ENCODE measurements around the gene ADGRV1. TPM values are rescaled to one million over a fixed set of nuclear protein-coding genes. Genes with fewer than 3 reads are reported as not detected.
"Not testable (repeated sequence)": the region's sequence is repeated elsewhere in the genome, so short reads cannot be mapped to it uniquely, and the experiment has no call there.

Gene ADGRV1
- total RNA-seq, 4 donors from 2014 or later = 0.25 to 0.60 (median 0.56) TPM; not detected in 1

DNA sequence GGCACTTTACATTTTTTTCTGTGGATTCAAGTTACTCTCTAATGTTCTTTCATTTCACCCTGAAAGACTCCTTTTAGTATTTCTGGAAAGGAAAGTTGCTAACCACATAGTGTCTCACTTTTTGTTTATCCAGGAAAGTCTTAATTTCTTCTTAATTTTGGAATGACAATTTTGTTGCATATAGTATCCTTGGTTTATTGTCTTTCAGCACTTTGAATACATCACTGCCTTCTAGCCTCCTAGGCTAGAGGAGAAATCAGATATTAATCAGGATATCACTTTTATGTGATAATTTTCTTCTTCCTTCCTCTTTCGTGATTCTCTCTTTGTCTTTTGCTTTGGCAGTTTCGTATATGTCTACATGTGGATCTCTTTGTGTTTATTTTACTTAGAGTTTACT lies 11.4 kb downstream of the ADGRV1 start:
- DNase-seq (ENCODE audit: low spot score) (no peak), ATAC-seq (ENCODE audit: low FRiP score) (no peak)
- TF ChIP-seq, protein P1, sequence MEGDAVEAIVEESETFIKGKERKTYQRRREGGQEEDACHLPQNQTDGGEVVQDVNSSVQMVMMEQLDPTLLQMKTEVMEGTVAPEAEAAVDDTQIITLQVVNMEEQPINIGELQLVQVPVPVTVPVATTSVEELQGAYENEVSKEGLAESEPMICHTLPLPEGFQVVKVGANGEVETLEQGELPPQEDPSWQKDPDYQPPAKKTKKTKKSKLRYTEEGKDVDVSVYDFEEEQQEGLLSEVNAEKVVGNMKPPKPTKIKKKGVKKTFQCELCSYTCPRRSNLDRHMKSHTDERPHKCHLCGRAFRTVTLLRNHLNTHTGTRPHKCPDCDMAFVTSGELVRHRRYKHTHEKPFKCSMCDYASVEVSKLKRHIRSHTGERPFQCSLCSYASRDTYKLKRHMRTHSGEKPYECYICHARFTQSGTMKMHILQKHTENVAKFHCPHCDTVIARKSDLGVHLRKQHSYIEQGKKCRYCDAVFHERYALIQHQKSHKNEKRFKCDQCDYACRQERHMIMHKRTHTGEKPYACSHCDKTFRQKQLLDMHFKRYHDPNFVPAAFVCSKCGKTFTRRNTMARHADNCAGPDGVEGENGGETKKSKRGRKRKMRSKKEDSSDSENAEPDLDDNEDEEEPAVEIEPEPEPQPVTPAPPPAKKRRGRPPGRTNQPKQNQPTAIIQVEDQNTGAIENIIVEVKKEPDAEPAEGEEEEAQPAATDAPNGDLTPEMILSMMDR (IDR thresholded peaks at IDR 0.05) = no peak

DNA sequence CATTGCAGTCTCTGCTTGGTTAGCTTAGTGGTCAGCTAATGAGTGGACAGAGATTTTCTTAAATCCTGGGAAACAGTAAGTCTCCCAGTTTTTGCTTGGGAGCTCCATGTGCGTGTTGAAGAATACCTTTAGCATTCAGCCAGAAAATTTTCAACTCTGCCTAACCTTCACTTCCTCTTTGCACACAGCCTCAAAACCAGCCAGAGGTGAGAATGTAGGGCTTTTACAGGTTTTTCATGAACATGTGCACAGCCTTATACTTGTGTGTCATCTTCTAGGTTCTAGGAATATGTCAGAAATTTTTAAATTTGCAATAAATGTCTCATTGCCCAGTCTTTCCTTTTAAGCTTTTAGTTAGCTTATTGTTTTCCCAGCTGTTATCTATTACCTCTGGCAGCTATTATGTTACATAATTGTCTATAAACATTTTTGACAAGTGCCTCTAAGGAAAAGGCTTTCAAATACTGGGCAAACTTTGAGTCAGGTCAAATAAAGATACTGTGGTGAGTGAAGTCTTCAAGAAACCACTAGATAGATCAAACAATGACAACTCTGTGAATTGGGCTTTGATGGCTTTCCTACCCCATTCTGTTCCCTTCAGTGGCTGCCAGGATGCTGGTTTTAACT lies 12.7 kb downstream of the ADGRV1 start:
- ATAC-seq (ENCODE audit: low FRiP score) = no peak
- TF ChIP-seq, protein P1 (IDR thresholded peaks at IDR 0.05) = no peak

DNA sequence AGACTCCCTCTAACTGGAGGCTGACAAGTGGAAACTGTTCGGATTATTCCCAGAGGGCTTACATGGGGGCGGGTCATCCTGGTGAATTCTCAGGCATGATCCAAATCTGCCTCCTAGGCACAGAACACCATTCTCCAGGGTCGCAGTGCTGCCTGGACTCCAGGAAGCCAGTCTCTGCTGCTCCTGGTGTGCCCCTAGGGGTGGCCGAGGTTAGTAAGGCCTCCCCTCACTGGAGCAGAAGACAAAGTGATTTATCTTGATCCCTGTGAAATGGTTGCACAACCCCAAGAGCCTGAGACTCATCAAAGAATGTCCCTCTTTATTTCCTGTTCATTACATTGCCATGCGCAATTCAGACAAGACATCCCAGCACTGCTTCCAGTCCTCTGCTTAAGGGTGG lies 17.1 kb downstream of the ADGRV1 start:
- no peak for DNase-seq (ENCODE audit: low spot score)
- TF ChIP-seq, protein P1 (IDR thresholded peaks at IDR 0.05) = no peak
- no peak for ATAC-seq (ENCODE audit: low FRiP score)

More for the DNA sequence above, 12.7 kb downstream of the ADGRV1 start:
- no peak for DNase-seq (ENCODE audit: low spot score)

DNA sequence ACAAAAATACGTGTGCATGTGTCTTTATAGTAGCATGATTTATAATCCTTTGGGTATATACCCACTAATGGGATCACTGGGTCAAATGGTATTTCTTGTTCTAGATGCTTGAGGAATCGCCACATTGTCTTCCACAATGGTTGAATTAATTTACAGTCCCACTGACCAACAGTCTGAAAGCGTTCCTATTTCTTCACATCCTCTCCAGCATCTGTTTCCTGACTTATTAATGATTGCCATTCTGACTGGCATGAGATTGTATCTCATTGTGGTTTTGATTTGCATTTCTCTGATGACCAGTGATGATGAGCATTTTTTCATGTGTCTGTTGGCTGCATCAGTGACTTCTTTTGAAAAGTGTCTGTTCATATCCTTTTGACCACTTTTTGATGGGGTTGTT lies 18.0 kb downstream of the ADGRV1 start:
- not testable (repeated sequence) for ATAC-seq (ENCODE audit: low FRiP score); DNase-seq (ENCODE audit: low spot score)

DNA sequence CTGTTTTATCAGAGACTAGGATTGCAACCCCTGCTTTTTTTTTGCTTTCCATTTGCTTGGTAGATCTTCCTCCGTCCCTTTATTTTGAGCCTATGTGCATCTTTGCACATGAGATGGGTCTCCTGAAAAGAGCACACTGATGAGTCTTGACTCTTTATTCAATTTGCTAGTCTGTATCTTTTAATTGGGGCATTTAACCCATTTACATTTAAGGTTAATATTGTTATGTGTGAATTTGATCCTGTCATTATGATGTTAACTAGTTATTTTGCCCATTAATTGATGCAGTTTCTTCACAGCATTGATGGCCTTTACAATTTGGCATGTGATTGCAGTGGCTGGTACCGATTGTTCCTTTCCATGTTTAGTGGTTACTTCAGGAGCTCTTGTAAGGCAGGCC lies 21.3 kb downstream of the ADGRV1 start:
- not testable (repeated sequence) for DNase-seq (ENCODE audit: low spot score); ATAC-seq (ENCODE audit: low FRiP score)

DNA sequence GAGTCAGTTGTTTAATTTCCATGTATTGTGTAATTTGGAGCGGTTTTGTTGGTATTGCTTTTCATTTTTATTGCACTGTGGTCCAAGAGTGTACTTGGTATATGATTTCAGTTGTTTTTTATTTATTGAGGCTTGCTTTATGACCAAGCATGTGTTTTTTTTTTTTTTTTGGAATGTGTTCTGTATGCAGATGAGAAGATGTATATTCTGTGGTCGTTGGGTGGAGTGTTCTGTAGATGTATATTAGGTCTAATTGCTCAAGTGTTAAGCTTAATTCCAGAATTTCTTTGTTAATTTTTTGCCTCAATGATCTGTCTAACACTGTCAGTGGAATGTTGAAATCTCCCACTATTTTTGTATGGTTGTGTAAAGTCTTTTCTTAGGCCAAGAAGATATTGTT lies 23.4 kb downstream of the ADGRV1 start:
- DNase-seq (ENCODE audit: low spot score) = no peak
- no peak for ATAC-seq (ENCODE audit: low FRiP score)
- TF ChIP-seq, protein P1 (IDR thresholded peaks at IDR 0.05) = no peak

DNA sequence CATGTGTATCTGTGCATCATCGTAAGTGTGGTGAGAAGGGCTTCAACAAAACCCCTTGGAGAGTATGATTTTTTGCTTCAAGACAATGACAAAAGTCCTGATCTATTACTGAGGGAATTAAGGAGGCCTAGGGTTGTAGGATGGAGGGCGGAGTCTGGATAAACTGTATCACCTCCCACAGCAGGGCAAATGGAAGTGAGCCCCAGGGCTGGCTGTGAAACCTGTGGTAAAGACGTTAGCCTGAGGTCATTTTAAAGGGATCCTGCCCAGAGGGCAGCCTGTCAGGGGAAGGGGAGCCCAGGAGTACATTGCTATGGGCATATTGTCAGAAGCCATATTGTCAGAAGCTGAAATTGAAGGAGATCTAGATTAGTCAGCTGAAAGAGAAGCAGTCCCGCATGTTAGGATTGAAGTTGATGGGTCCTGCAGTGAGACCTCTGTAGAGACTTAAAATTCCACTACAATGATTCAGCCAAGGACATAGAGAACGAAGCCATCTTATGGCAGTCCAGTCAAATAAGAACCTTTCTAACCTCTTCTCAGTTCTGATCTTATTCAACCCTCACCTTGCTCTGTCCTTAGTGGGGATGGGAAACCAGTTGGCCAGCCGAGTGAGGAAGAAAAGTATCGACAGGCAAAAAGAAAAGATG lies 26.9 kb downstream of the ADGRV1 start:
- no peak for DNase-seq (ENCODE audit: low spot score)
- ATAC-seq (ENCODE audit: low FRiP score) = no peak
- TF ChIP-seq, protein P1 (IDR thresholded peaks at IDR 0.05) = no peak

DNA sequence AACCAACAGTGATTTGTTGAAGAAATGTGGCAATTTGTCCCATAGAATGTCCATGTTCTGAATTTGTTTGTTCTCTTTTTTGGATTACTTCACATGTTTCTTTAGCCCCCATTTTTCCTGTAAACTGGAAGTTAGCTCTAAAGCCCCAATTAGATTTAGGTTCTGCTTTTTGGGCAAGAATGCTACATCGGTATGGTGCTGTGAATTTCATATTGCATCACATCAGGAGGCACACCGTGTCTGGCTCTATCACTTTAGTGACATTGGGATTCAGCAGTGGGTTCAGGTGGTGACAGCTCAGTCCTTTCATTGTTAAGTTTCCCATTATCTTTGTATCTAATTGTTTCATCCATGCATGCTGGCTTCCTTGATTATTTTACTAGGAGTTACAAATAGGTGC lies 27.9 kb downstream of the ADGRV1 start:
- DNase-seq (ENCODE audit: low spot score) = no peak
- ATAC-seq (ENCODE audit: low FRiP score) = no peak
- TF ChIP-seq, protein P1 (IDR thresholded peaks at IDR 0.05) = no peak

All from omental fat pad (tissue), 4 donors.